Loucy (cell line): ENCODE results near the gene RSU1.

ENCODE experiments used
- CTCF ChIP-seq: fragments of 200-600 bp; sonication (generic); conservative IDR thresholded peaks from 2 replicates; pipeline ENCODE4 v1.5.1; 2014; ENCODE audit warnings: mild to moderate bottlenecking, antibody characterized with exemption, low read length
- EZH2phosphoT487 ChIP-seq: fragments of 200-600 bp; IDR thresholded peaks from 2 replicates; pipeline ENCODE4 v1.6.1; 2018; ENCODE audit warnings: antibody characterized with exemption, mild to moderate bottlenecking, moderate library complexity, borderline replicate concordance

- TF ChIP-seq CTCF = no peak
- TF ChIP-seq EZH2phosphoT487 = no peak
Observed at GRCh38 chr10:16656895-16657294, 160.3 kb downstream of the RSU1 start.
